ENCODE measurements around the gene OXT.

DNA sequence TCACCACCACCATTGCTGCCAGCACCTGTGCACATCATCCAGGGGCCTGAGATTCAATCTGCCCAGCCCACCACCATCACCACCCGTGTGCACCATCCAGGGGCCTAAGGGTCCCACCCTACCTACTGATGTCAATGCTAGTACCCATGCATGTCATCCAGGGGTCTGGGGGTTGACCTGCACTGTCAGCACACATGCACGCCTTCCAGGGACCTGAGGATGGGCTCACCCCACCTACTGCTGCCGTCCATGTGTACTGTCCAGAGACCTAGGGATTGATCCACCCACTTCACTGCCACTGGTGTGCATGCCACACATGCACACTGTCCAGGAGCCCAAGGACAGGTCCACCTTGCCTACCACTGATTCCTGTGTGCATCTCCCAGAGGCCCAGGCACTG is 11.9 kb upstream of the OXT start:
- TF ChIP-seq SP1 (IDR thresholded peaks at IDR 0.05) (no peak), MAX (IDR thresholded peaks at IDR 0.05) (no peak), TAF1 (conservative IDR thresholded peaks at IDR 0.05) (no peak), HNF4A (conservative IDR thresholded peaks at IDR 0.05) (no peak), EGR1 (IDR thresholded peaks at IDR 0.05; ENCODE audit: low read depth in 2 of 2) (no peak), GABPA (IDR thresholded peaks at IDR 0.05 in 1 of 2, conservative IDR thresholded peaks at IDR 0.05 in 1 of 2) (no peak), YY1 (IDR thresholded peaks at IDR 0.05) (no peak), RAD21 (IDR thresholded peaks at IDR 0.05) (no peak)
- TF ChIP-seq, protein P1, sequence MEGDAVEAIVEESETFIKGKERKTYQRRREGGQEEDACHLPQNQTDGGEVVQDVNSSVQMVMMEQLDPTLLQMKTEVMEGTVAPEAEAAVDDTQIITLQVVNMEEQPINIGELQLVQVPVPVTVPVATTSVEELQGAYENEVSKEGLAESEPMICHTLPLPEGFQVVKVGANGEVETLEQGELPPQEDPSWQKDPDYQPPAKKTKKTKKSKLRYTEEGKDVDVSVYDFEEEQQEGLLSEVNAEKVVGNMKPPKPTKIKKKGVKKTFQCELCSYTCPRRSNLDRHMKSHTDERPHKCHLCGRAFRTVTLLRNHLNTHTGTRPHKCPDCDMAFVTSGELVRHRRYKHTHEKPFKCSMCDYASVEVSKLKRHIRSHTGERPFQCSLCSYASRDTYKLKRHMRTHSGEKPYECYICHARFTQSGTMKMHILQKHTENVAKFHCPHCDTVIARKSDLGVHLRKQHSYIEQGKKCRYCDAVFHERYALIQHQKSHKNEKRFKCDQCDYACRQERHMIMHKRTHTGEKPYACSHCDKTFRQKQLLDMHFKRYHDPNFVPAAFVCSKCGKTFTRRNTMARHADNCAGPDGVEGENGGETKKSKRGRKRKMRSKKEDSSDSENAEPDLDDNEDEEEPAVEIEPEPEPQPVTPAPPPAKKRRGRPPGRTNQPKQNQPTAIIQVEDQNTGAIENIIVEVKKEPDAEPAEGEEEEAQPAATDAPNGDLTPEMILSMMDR (IDR thresholded peaks at IDR 0.05; ENCODE audit: low read depth, low read length, missing input control), result no peak
- TF ChIP-seq, protein P2, sequence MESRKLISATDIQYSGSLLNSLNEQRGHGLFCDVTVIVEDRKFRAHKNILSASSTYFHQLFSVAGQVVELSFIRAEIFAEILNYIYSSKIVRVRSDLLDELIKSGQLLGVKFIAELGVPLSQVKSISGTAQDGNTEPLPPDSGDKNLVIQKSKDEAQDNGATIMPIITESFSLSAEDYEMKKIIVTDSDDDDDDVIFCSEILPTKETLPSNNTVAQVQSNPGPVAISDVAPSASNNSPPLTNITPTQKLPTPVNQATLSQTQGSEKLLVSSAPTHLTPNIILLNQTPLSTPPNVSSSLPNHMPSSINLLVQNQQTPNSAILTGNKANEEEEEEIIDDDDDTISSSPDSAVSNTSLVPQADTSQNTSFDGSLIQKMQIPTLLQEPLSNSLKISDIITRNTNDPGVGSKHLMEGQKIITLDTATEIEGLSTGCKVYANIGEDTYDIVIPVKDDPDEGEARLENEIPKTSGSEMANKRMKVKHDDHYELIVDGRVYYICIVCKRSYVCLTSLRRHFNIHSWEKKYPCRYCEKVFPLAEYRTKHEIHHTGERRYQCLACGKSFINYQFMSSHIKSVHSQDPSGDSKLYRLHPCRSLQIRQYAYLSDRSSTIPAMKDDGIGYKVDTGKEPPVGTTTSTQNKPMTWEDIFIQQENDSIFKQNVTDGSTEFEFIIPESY (IDR thresholded peaks at IDR 0.05), result no peak

All from liver (tissue), 3 donors.